ENCODE data around the gene ZNF493. TPM values are rescaled to one million over a fixed set of nuclear protein-coding genes. Genes with fewer than 3 reads are reported as not detected.

Gene ZNF493
- total RNA-seq, 1 donor from 2014 or later = 52.7 TPM

- no peaks in the 10 kb centered on the region for H3K27me3 Mint-ChIP-seq
- peaks cover 47% of the 10 kb centered on the region for H3K9me3 Mint-ChIP-seq
- no peak for ATAC-seq (ENCODE audit: low read depth)
- no peak overlapping the region for H3K27ac Mint-ChIP-seq
- H3K4me3 Mint-ChIP-seq = no peak overlapping the region
- ChIA-PET POLR2A (no interaction called here), CTCF (no interaction called here)
- DNase-seq = no peak
- no peaks in the 10 kb centered on the region for H3K4me1 Mint-ChIP-seq
- TF ChIP-seq, protein P1, sequence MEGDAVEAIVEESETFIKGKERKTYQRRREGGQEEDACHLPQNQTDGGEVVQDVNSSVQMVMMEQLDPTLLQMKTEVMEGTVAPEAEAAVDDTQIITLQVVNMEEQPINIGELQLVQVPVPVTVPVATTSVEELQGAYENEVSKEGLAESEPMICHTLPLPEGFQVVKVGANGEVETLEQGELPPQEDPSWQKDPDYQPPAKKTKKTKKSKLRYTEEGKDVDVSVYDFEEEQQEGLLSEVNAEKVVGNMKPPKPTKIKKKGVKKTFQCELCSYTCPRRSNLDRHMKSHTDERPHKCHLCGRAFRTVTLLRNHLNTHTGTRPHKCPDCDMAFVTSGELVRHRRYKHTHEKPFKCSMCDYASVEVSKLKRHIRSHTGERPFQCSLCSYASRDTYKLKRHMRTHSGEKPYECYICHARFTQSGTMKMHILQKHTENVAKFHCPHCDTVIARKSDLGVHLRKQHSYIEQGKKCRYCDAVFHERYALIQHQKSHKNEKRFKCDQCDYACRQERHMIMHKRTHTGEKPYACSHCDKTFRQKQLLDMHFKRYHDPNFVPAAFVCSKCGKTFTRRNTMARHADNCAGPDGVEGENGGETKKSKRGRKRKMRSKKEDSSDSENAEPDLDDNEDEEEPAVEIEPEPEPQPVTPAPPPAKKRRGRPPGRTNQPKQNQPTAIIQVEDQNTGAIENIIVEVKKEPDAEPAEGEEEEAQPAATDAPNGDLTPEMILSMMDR (IDR thresholded peaks at IDR 0.05) = no peak
- peaks cover 68% of the 10 kb centered on the region for H3K36me3 Mint-ChIP-seq (ENCODE audit: low read depth)
- intact Hi-C loops (cut with micrococcal nuclease) = no loop called here
Measured at GRCh38 chr19:21422244-21422643, 25.3 kb downstream of the ZNF493 start.

DNA sequence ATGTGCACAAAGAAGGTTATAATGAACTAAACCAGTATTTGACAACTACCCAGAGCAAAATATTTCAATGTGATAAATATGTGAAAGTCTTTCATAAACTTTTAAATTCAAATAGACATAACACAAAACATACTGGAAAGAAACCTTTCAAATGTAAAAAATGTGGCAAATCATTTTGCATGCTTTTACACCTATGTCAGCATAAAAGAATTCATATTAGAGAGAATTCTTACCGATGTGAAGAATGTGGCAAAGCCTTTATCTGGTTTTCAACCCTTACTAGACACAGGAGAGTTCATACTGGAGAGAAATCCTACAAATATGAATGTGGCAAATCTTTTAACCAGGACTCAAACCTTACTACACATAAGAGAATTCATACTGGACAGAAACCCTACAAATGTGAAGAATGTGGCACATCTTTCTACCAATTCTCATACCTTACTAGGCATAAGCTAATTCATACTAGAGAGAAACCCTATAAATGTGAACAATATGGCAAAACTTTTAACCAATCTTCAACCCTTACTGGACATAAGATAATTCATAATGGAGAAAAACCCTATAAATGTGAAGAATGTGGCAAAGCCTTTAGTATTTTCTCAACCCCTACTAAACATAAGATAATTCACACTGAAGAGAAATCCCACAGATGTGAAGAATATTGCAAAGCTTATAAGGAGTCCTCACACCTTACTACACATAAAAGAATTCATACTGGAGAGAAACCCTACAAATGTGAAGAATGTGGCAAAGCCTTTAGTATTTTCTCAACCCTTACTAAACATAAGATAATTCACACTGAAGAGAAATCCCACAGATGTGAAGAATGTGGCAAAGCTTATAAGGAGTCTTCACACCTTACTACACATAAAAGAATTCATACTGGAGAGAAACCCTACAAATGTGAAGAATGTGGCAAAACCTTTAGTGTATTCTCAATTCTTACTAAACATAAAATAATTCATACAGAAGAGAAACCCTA, 26.4 kb downstream of the ZNF493 start:
- H3K27ac Mint-ChIP-seq = no peak overlapping the region
- peaks cover 57% of the 10 kb centered on the region for H3K36me3 Mint-ChIP-seq (ENCODE audit: low read depth)
- peaks cover 41% of the 10 kb centered on the region for H3K9me3 Mint-ChIP-seq
- CTCF ChIA-PET = no interaction called here
- intact Hi-C loops (cut with micrococcal nuclease) = no loop called here
- POLR2A ChIA-PET = no interaction called here
- TF ChIP-seq, protein P1 (IDR thresholded peaks at IDR 0.05) = no peak
- H3K27me3 Mint-ChIP-seq = no peaks in the 10 kb centered on the region
- H3K4me1 Mint-ChIP-seq = no peaks in the 10 kb centered on the region
- H3K4me3 Mint-ChIP-seq = no peak overlapping the region
- DNase-seq (no peak), ATAC-seq (ENCODE audit: low read depth) (no peak)

DNA sequence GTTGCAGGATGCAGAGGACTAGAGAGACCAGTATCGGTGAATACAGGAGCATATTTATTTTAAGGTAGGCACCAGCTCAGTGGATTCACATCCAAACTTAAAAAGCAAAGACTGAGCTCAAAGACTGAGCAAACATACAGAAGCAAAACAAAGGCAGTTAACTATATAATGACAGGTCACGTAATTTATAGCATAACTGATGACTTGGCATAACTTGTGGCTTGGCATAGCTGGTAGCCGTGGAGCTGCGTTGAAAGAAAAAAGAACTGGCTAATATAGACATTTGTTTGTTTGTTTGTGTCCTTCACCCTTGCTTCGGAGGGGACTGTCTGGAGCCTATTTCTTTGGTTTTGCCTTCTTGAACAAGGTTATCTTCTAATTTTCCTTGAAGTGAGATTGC, 33.7 kb downstream of the ZNF493 start:
- intact Hi-C loops (cut with micrococcal nuclease) = no loop called here

DNA sequence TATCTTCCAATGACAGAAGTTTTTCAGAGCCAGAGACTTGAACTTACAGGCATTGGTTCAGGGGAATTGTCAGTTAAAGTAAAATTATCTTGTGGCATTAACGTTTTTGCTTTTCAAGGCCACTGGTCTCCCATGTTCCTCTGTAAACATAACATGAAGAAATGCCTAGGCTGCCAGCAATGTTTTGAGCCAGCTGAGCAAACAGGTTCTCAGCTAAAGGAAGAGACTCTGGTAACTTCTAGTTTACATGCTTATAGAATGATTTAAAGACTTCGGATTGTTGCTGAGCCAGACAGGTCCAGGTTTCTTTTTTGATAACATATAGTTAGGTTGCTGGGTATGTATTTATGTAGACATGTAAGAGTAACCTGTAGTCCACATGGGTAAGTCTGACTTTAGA, 35.7 kb downstream of the ZNF493 start:
- ATAC-seq (ENCODE audit: low read depth) = no peak

More for the DNA sequence above, 33.7 kb downstream of the ZNF493 start:
- H3K27me3 Mint-ChIP-seq = no peaks in the 10 kb centered on the region
- peaks cover 6% of the 10 kb centered on the region for H3K36me3 Mint-ChIP-seq (ENCODE audit: low read depth)
- TF ChIP-seq, protein P1 (IDR thresholded peaks at IDR 0.05) = no peak
- H3K4me3 Mint-ChIP-seq = no peak overlapping the region
- ChIA-PET POLR2A (no interaction called here), CTCF (no interaction called here)
- H3K27ac Mint-ChIP-seq = no peak overlapping the region
- no peak for DNase-seq
- peaks cover 26% of the 10 kb centered on the region for H3K9me3 Mint-ChIP-seq
- ATAC-seq (ENCODE audit: low read depth) = no peak
- H3K4me1 Mint-ChIP-seq = no peaks in the 10 kb centered on the region

GRCh38 chr19:21434516-21434915, 37.6 kb downstream of the ZNF493 start:
- POLR2A ChIA-PET = no interaction called here
- DNase-seq (no peak), ATAC-seq (ENCODE audit: low read depth) (no peak)
- TF ChIP-seq, protein P1 (IDR thresholded peaks at IDR 0.05) = no peak
- CTCF ChIA-PET = no interaction called here
- H3K27ac Mint-ChIP-seq = no peak overlapping the region
- peaks cover 25% of the 10 kb centered on the region for H3K9me3 Mint-ChIP-seq
- H3K4me1 Mint-ChIP-seq = no peaks in the 10 kb centered on the region
- no peak overlapping the region for H3K4me3 Mint-ChIP-seq
- intact Hi-C loops (cut with micrococcal nuclease) = no loop called here
- no peaks in the 10 kb centered on the region for H3K27me3 Mint-ChIP-seq
- peaks cover 5% of the 10 kb centered on the region for H3K36me3 Mint-ChIP-seq (ENCODE audit: low read depth)

More for the DNA sequence above, 35.7 kb downstream of the ZNF493 start:
- H3K36me3 Mint-ChIP-seq (ENCODE audit: low read depth) = peaks cover 5% of the 10 kb centered on the region
- no peak for DNase-seq
- TF ChIP-seq, protein P1 (IDR thresholded peaks at IDR 0.05) = no peak
- no peak overlapping the region for H3K4me3 Mint-ChIP-seq
- peaks cover 26% of the 10 kb centered on the region for H3K9me3 Mint-ChIP-seq
- ChIA-PET CTCF (no interaction called here), POLR2A (no interaction called here)
- H3K27ac Mint-ChIP-seq = no peak overlapping the region
- intact Hi-C loops (cut with micrococcal nuclease) = no loop called here
- no peaks in the 10 kb centered on the region for H3K4me1 Mint-ChIP-seq
- no peaks in the 10 kb centered on the region for H3K27me3 Mint-ChIP-seq

All from activated B cell treated with CpG ODN at 0.5 μM for 24 hours (primary cell).